Adipose tissue (tissue), 3 donors: ENCODE measurements around the gene ZMIZ2. TPM values are rescaled to one million over a fixed set of nuclear protein-coding genes. Genes with fewer than 3 reads are reported as not detected.

Experiments used
- H3K27ac ChIP-seq: one replicate; pipeline ENCODE4 v1.5.1; 2013; ENCODE audit warnings: low read depth, low read length
- WGBS, 3 donors: extraction: QIAGEN DNeasy Blood & Tissue Kit; methylation state at CpG; one replicate each; pipeline ENCODE4 v1.1.7; 2013; 5-methylcytosine and 5-hydroxymethylcytosine counted together
- polyA plus RNA-seq, 3 donors: library from polyadenylated mRNA; stranded (reverse); fragments of 200-250 nt; gene quantifications; one replicate each; pipeline ENCODE4 v1.2.3, GENCODE V29; 2013
- donor health status: healthy with polysubstance abuse.
- donor health status: Bipolar disorder and iron deficiency.
- donor health status: healthy.

ZMIZ2 gene
- polyA plus RNA-seq, 3 donors = 28.2 to 42.5 (median 29.5) TPM

GRCh38 chr7:44819292-44819691, 70.6 kb downstream of the ZMIZ2 start:
- no peak overlapping the region for H3K27ac ChIP-seq
- WGBS, 3 donors = 67 to 77% (median 72%) methylated on average over 2 of the region's 2 CpGs

Other genes with a start within 250 kb of the ZMIZ2 start
- under 1 TPM; 0.34 to 0.51 (median 0.38) TPM for gene NPC1L1, start 207.5 kb upstream of the ZMIZ2 start, polyA plus RNA-seq
- gene DDX56, start 174.9 kb upstream of the ZMIZ2 start, polyA plus RNA-seq = 10 to 100 TPM; 27.3 to 50.9 (median 30.3) TPM
- gene TMED4, start 166.6 kb upstream of the ZMIZ2 start, polyA plus RNA-seq = 10 to 100 TPM; 21.6 to 43.0 (median 41.1) TPM
- 10 to 100 TPM; 22.7 to 71.7 (median 31.9) TPM for gene OGDH, start 142.2 kb upstream of the ZMIZ2 start, polyA plus RNA-seq
- gene PPIA, start 47.8 kb downstream of the ZMIZ2 start, polyA plus RNA-seq = 1,000 to 10,000 TPM; 1,331 to 2,758 (median 2,310) TPM
- 100 to 1,000 TPM in 1 of 3 donors, 10 to 100 TPM in 2; 53.1 to 123 (median 78.6) TPM for gene H2AZ2, start 99.2 kb downstream of the ZMIZ2 start, polyA plus RNA-seq
- gene PURB, start 136.7 kb downstream of the ZMIZ2 start, polyA plus RNA-seq = 1 to 10 TPM; 3.7 to 9.0 (median 8.1) TPM
- 1 to 10 TPM; 1.1 to 6.5 (median 1.8) TPM for gene MYO1G, start 230.2 kb downstream of the ZMIZ2 start, polyA plus RNA-seq